GM12878 (cell line): ENCODE results near the gene OR1E1. TPM values are rescaled to one million over a fixed set of nuclear protein-coding genes. Genes with fewer than 3 reads are reported as not detected.

Experiments used
- ATAC-seq: fragments of 200-7000 bp; cut with Tn5 transposase; 3 replicates; pipeline ENCODE4 v1.9.1; 2020; ENCODE audit warnings: mild to moderate bottlenecking, moderate library complexity
- BruUV-seq: library from RNA; stranded (reverse); fragments of 400-500 nt; replicated peaks from 2 replicates; lab custom pipeline; 2021; lab: Mats Ljungman, UMichigan
- CTCF ChIA-PET: fragments of 300-600 bp; sonication (Branson Sonifier 250); formaldehyde crosslinking; extraction: SDS; loops from one replicate; lab custom pipeline; 2021; ENCODE audit warnings: inconsistent platforms; lab: Yijun Ruan, JAX
- POLR2A ChIA-PET: fragments of 350-600 bp; formaldehyde crosslinking; extraction: SDS; loops from one replicate; lab custom pipeline; 2021; ENCODE audit warnings: inconsistent platforms; lab: Charles Lee
- RAD21 ChIA-PET: fragments of 300-600 bp; sonication (Branson Sonifier 250); formaldehyde crosslinking; loops from one replicate; lab custom pipeline; 2023; ENCODE audit warnings: antibody characterized with exemption; ENCODE audit not compliant: unreplicated experiment; lab: Charles Lee
- SMC1A ChIA-PET: fragments of 300-600 bp; sonication (Branson Sonifier 250); formaldehyde crosslinking; loops from one replicate; lab custom pipeline; 2023; ENCODE audit not compliant: unreplicated experiment, uncharacterized antibody; lab: Charles Lee
- DNase-seq: peaks from one replicate; pipeline ENCODE4 v3.0.0-alpha.2; 2011; ENCODE audit warnings: low read depth, low spot score
- FAIRE-seq: peaks from 3 replicates; lab custom pipeline; 2011; peaks lifted over from hg19 to GRCh38; lab: Jason Lieb, UNC
- H2AFZ ChIP-seq: 2 replicates; pipeline ENCODE4 v1.6.0; 2011; ENCODE audit warnings: low read depth, low read length, control low read depth; ENCODE audit not compliant: control insufficient read depth
- H3K27ac ChIP-seq: 2 replicates; pipeline ENCODE4 v1.5.1; 2011; ENCODE audit warnings: control low read depth; ENCODE audit not compliant: control insufficient read depth, insufficient read depth
- H3K27me3 ChIP-seq, 2 experiments: replicated peaks in 1 of 2; 2 replicates each; pipeline versions ENCODE4 v1.6.0 to v1.6.1; 2011; ENCODE audit warnings: low read length in 1 of 2; ENCODE audit not compliant: control insufficient read depth in 2 of 2, insufficient read depth in 2 of 2
- H3K36me3 ChIP-seq, 2 experiments: 2 replicates each; pipeline ENCODE4 v1.5.1; 2011; ENCODE audit warnings: low read length in 1 of 2; ENCODE audit not compliant: control insufficient read depth in 2 of 2, insufficient read depth in 2 of 2
- H3K4me1 ChIP-seq: 2 replicates; pipeline ENCODE4 v1.6.1; 2011; ENCODE audit warnings: mild to moderate bottlenecking, low read length, moderate library complexity, mixed read lengths; ENCODE audit not compliant: control insufficient read depth, insufficient read depth
- H3K4me2 ChIP-seq: 2 replicates; pipeline ENCODE4 v1.6.0; 2011; ENCODE audit warnings: control low read depth; ENCODE audit not compliant: control insufficient read depth, insufficient read depth
- H3K4me3 ChIP-seq: fragments of 200-600 bp; sonication (generic); 2 replicates; pipeline ENCODE4 v1.5.1; 2016
- H3K79me2 ChIP-seq: 2 replicates; pipeline ENCODE4 v1.6.0; 2011; ENCODE audit warnings: low read length; ENCODE audit not compliant: control insufficient read depth, insufficient read depth
- H3K9ac ChIP-seq: 2 replicates; pipeline ENCODE4 v1.8.0; 2011; ENCODE audit warnings: low read length, control low read depth, mixed read lengths; ENCODE audit not compliant: control insufficient read depth, insufficient read depth
- H3K9me3 ChIP-seq: replicated peaks from 3 replicates; pipeline ENCODE4 v1.5.1; 2011; ENCODE audit warnings: mild to moderate bottlenecking, low read length; ENCODE audit not compliant: control insufficient read depth, insufficient read depth
- H4K20me1 ChIP-seq: 2 replicates; pipeline ENCODE4 v1.6.0; 2011; ENCODE audit not compliant: control insufficient read depth, insufficient read depth
- ATF7 ChIP-seq: fragments of 450-650 bp; IDR thresholded peaks from 2 replicates; pipeline ENCODE4 v1.6.1; 2016; ENCODE audit warnings: low read depth, mild to moderate bottlenecking
- BCLAF1 ChIP-seq: fragments of 450-650 bp; IDR thresholded peaks from 2 replicates; pipeline ENCODE4 v1.6.1; 2017; ENCODE audit warnings: antibody characterized with exemption, mild to moderate bottlenecking, moderate library complexity
- DPF2 ChIP-seq: fragments of 450-650 bp; IDR thresholded peaks from 2 replicates; pipeline ENCODE4 v1.6.1; 2017; ENCODE audit warnings: mild to moderate bottlenecking
- IRF4 ChIP-seq: IDR thresholded peaks from 2 replicates; pipeline ENCODE4 v1.6.1; 2011; ENCODE audit warnings: low read depth, low read length
- LARP7 ChIP-seq: fragments of 450-650 bp; IDR thresholded peaks from 2 replicates; pipeline ENCODE4 v1.6.1; 2017; ENCODE audit warnings: mild to moderate bottlenecking
- MEF2B ChIP-seq: fragments of 450-650 bp; IDR thresholded peaks from 2 replicates; pipeline ENCODE4 v1.6.1; 2018; ENCODE audit warnings: mild to moderate bottlenecking, moderate library complexity; ENCODE audit not compliant: partially characterized antibody, poor library complexity, severe bottlenecking
- MTA3 ChIP-seq: IDR thresholded peaks from 2 replicates; pipeline ENCODE4 v1.6.1; 2012; ENCODE audit warnings: low read length, inconsistent platforms, borderline replicate concordance
- NRF1 ChIP-seq: conservative IDR thresholded peaks from 2 replicates; pipeline ENCODE4 v1.6.1; 2011; ENCODE audit warnings: mild to moderate bottlenecking, low read depth, low read length, improper control_type of control experiment
- POLR2A ChIP-seq: IDR thresholded peaks from 2 replicates; pipeline ENCODE4 v1.6.1; 2011; ENCODE audit warnings: low read depth, mild to moderate bottlenecking, low read length
- WRNIP1 ChIP-seq: IDR thresholded peaks from 2 replicates; pipeline ENCODE4 v1.6.1; 2011; ENCODE audit warnings: low read depth, low read length, improper control_type of control experiment, borderline replicate concordance
- WGBS: methylation state at CpG from one replicate; pipeline ENCODE4 v1.1.6; 2016; ENCODE audit warnings: low lambda C conversion rate; ENCODE audit not compliant: insufficient replicate concordance, insufficient coverage; ENCODE audit errors: missing lambda C conversion rate; 5-methylcytosine and 5-hydroxymethylcytosine counted together
- in situ Hi-C: fragments of 300-500 bp; cut with MboI; formaldehyde crosslinking; loops from 9 replicates; pipeline ENCODE4 v1.14.3; 2018; ENCODE audit warnings: mixed read lengths
- intact Hi-C: fragments of 100-400 bp; cut with micrococcal nuclease; formaldehyde crosslinking; loops from one replicate; pipeline ENCODE4 v1.14.2; 2022; ENCODE audit not compliant: unreplicated experiment
- polyA plus RNA-seq, 11 experiments: library from polyadenylated mRNA; depleted of rRNA in 4 of 11; unstranded in 6 of 11; stranded (reverse) in 5 of 11; fragments of >200 nt; fragmentation: Nextera tagmentation in 4 of 11; fragmentation: Illumina TruSeq in 1 of 11; extraction: Ambion mirVana in 4 of 11; extraction: Trizol in 1 of 11; gene quantifications; 1 replicate in 1 of 11; 2 replicates in 10 of 11; pipeline versions ENCODE4 v1.2.1 to v1.2.3, GENCODE V29; 2011 to 2016; ENCODE audit warnings: inconsistent platforms in 2 of 11, missing spikeins in 2 of 11, low read depth in 1 of 11
- total RNA-seq, 4 experiments: library from RNA; depleted of rRNA in 3 of 4; stranded (reverse); fragments of >200 nt in 3 of 4; fragmentation: Illumina TruSeq in 1 of 4; extraction: Trizol in 1 of 4; gene quantifications; 2 replicates each; pipeline versions ENCODE4 v1.2.1 to v1.2.3, GENCODE V29; 2013 to 2021
- TF ChIP-seq, protein P1 (sequence below): fragments of 450-650 bp; IDR thresholded peaks from 2 replicates; pipeline ENCODE4 v1.6.1; 2017; ENCODE audit warnings: mild to moderate bottlenecking, moderate library complexity
- TF ChIP-seq, protein P2 (sequence below): fragments of 450-650 bp; conservative IDR thresholded peaks from 2 replicates; pipeline ENCODE4 v1.6.1; 2017; ENCODE audit warnings: mild to moderate bottlenecking, moderate library complexity

Gene OR1E1
- total and polyA plus RNA-seq, 10 of the 15 experiments (the other 5 are each of a cell fraction or from before 2014, with no cell fraction given), result not detected

GRCh38 chr17:3433741-3434140 is 35.5 kb upstream of the OR1E1 start, which contains the start of gene OR1E2:
Gene OR1E2, minus strand, starts transcription at chr17:3433841. Its CDS starts 0 bp downstream, at chr17:3433841.
- intact Hi-C loops (no loop called here), in situ Hi-C loops (no loop called here)
- ChIA-PET CTCF (no interaction called here), RAD21 (no interaction called here), POLR2A (no interaction called here), SMC1A (no interaction called here)
- H3K9me3 ChIP-seq, result no peaks in the 10 kb centered on the region
- H3K36me3 ChIP-seq, result no peaks in the 10 kb centered on the region
- no peak for FAIRE-seq
- H3K4me1 ChIP-seq, result no peaks in the 10 kb centered on the region
- H3K79me2 ChIP-seq, result no peaks in the 10 kb centered on the region
- 11% methylated on average over 3 of the region's 3 CpGs for WGBS
- no peaks in the 10 kb centered on the region for H3K27me3 ChIP-seq
- ATAC-seq, result no peak
- H3K4me2 ChIP-seq, result no peak within 1 kb of the TSS
- no peak for DNase-seq
- TF ChIP-seq ATF7 (no peak), LARP7 (no peak), NRF1 (no peak), MEF2B (no peak), DPF2 (no peak), POLR2A (no peak), BCLAF1 (no peak), WRNIP1 (no peak), IRF4 (no peak), MTA3 (no peak)
- TF ChIP-seq, protein P1, sequence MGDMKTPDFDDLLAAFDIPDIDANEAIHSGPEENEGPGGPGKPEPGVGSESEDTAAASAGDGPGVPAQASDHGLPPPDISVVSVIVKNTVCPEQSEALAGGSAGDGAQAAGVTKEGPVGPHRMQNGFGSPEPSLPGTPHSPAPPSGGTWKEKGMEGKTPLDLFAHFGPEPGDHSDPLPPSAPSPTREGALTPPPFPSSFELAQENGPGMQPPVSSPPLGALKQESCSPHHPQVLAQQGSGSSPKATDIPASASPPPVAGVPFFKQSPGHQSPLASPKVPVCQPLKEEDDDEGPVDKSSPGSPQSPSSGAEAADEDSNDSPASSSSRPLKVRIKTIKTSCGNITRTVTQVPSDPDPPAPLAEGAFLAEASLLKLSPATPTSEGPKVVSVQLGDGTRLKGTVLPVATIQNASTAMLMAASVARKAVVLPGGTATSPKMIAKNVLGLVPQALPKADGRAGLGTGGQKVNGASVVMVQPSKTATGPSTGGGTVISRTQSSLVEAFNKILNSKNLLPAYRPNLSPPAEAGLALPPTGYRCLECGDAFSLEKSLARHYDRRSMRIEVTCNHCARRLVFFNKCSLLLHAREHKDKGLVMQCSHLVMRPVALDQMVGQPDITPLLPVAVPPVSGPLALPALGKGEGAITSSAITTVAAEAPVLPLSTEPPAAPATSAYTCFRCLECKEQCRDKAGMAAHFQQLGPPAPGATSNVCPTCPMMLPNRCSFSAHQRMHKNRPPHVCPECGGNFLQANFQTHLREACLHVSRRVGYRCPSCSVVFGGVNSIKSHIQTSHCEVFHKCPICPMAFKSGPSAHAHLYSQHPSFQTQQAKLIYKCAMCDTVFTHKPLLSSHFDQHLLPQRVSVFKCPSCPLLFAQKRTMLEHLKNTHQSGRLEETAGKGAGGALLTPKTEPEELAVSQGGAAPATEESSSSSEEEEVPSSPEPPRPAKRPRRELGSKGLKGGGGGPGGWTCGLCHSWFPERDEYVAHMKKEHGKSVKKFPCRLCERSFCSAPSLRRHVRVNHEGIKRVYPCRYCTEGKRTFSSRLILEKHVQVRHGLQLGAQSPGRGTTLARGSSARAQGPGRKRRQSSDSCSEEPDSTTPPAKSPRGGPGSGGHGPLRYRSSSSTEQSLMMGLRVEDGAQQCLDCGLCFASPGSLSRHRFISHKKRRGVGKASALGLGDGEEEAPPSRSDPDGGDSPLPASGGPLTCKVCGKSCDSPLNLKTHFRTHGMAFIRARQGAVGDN, result no peak
- TF ChIP-seq, protein P2, sequence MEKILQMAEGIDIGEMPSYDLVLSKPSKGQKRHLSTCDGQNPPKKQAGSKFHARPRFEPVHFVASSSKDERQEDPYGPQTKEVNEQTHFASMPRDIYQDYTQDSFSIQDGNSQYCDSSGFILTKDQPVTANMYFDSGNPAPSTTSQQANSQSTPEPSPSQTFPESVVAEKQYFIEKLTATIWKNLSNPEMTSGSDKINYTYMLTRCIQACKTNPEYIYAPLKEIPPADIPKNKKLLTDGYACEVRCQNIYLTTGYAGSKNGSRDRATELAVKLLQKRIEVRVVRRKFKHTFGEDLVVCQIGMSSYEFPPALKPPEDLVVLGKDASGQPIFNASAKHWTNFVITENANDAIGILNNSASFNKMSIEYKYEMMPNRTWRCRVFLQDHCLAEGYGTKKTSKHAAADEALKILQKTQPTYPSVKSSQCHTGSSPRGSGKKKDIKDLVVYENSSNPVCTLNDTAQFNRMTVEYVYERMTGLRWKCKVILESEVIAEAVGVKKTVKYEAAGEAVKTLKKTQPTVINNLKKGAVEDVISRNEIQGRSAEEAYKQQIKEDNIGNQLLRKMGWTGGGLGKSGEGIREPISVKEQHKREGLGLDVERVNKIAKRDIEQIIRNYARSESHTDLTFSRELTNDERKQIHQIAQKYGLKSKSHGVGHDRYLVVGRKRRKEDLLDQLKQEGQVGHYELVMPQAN, result no peak
- no peak within 1 kb of the TSS for H3K9ac ChIP-seq
- H4K20me1 ChIP-seq, result no peaks in the 10 kb centered on the region
- no peak within 1 kb of the TSS for H2AFZ ChIP-seq
- no TSS peak for BruUV-seq
- no peak within 1 kb of the TSS for H3K27ac ChIP-seq
- H3K4me3 ChIP-seq, result no peak within 1 kb of the TSS
